Body of pancreas (tissue), 4 donors: ENCODE data around the gene GCSH. TPM values are rescaled to one million over a fixed set of nuclear protein-coding genes. Genes with fewer than 3 reads are reported as not detected.
"Not testable (repeated sequence)": the region's sequence is repeated elsewhere in the genome, so short reads cannot be mapped to it uniquely, and the experiment has no call there.

Experiments
- ATAC-seq: fragments of 150-250 bp; one replicate; pipeline ENCODE4 v1.9.1; 2016
- DNase-seq, 4 donors: peaks; one replicate each; pipeline ENCODE4 v3.0.0-alpha.2; 2019
- H3K27ac ChIP-seq, 4 donors: fragments of 200-600 bp; sonication (generic); 1 replicate in 3 of 4; 2 replicates in 1 of 4; pipeline versions ENCODE4 v1.5.1 to v1.6.1; 2016 to 2019; ENCODE audit warnings: mild to moderate bottlenecking in 1 of 4, mixed read lengths in 1 of 4, moderate library complexity in 1 of 4
- H3K27me3 ChIP-seq, 2 donors: fragments of 200-600 bp; sonication (generic); one replicate each; pipeline ENCODE4 v1.6.0; 2016; ENCODE audit warnings: mild to moderate bottlenecking in 1 of 2
- H3K36me3 ChIP-seq, 2 donors: fragments of 200-600 bp; sonication (generic); replicated peaks in 1 of 2; 2 replicates each; pipeline ENCODE4 v1.5.1; 2016; ENCODE audit warnings: low read depth in 2 of 2; ENCODE audit not compliant: insufficient read depth in 1 of 2
- H3K4me1 ChIP-seq: fragments of 200-600 bp; sonication (generic); one replicate; pipeline ENCODE4 v1.6.0; 2016
- H3K4me3 ChIP-seq, 2 donors: fragments of 200-600 bp; sonication (generic); 1 replicate in 1 of 2; 2 replicates in 1 of 2; pipeline ENCODE4 v1.5.1; 2016 to 2019
- H3K9me3 ChIP-seq, 3 donors: fragments of 200-600 bp; sonication (generic); 1 replicate in 2 of 3; 2 replicates in 1 of 3; pipeline ENCODE4 v1.5.1; 2016
- CTCF ChIP-seq, 7 experiments: fragments of 450-650 bp in 4 of 7; fragments of 200-600 bp in 3 of 7; sonication (generic) in 3 of 7; IDR thresholded peaks; one replicate each; pipeline ENCODE4 v1.5.1; 2016 to 2019; ENCODE audit warnings: antibody characterized with exemption in 7 of 7
- POLR2A ChIP-seq, 3 donors: fragments of 450-650 bp; IDR thresholded peaks; one replicate each; pipeline ENCODE4 v1.6.1; 2016; ENCODE audit warnings: antibody characterized with exemption in 3 of 3, mild to moderate bottlenecking in 2 of 3
- WGBS, 2 donors: methylation state at CpG; one replicate each; pipeline ENCODE4 v1.1.5; 2017; 5-methylcytosine and 5-hydroxymethylcytosine counted together
- intact Hi-C: fragments of 100-400 bp; cut with DNase I; formaldehyde crosslinking; loops from one replicate; pipeline ENCODE4 v1.15.1; 2023
- total RNA-seq, 2 donors: library from RNA; depleted of rRNA; stranded (reverse); fragments of >200 nt; gene quantifications; one replicate each; pipeline ENCODE4 v1.1.0, GENCODE V29; 2016

GCSH gene
- total RNA-seq, 2 donors from 2014 or later = 7.3 to 17.8 TPM

GRCh38 chr16:81117436-81117835 lies 21.2 kb upstream of the GCSH start:
- WGBS, 2 donors = 43 to 47% methylated on average over 2 to 10 of the region's 11 CpGs
- no peaks in the 10 kb centered on the region for H3K9me3 ChIP-seq
- intact Hi-C loops = no loop called here
- H3K4me3 ChIP-seq = no peak overlapping the region
- ATAC-seq = no peak
- no peaks in the 10 kb centered on the region for H3K27me3 ChIP-seq
- no peaks in the 10 kb centered on the region for H3K36me3 ChIP-seq
- H3K4me1 ChIP-seq = no peaks in the 10 kb centered on the region
- no peak overlapping the region for H3K27ac ChIP-seq
- TF ChIP-seq CTCF (IDR thresholded peaks at IDR 0.05) = no peak
- no peak for TF ChIP-seq POLR2A (IDR thresholded peaks at IDR 0.05)
- DNase-seq = no peak

DNA sequence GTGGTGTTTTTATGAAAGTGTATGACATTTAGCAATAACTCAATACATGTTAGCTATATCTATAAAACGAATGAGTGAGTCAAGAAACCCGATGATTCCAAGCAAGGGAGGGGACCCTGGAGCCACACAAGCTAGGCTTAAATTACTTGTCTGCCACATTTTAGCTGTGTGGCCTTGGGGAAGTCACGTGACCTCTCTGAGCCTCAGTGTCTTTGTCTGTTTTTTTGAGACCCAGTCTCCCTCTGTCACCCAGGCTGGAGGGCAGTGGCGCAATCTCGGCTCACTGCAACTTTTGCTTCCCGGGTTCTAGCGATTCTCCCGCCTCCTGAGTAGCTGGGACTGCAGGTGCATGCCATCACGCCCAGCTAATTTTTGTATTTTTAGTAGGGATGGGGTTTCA lies 20.1 kb upstream of the GCSH start:
- DNase-seq = no peak
- no peaks in the 10 kb centered on the region for H3K4me1 ChIP-seq
- 76 to 77% methylated on average over 8 to 9 of the region's 9 CpGs for WGBS, 2 donors
- H3K27me3 ChIP-seq = no peaks in the 10 kb centered on the region
- H3K36me3 ChIP-seq = no peaks in the 10 kb centered on the region
- no peak for ATAC-seq
- no peaks in the 10 kb centered on the region for H3K9me3 ChIP-seq
- H3K4me3 ChIP-seq = no peak overlapping the region
- no peak for TF ChIP-seq CTCF (IDR thresholded peaks at IDR 0.05)
- TF ChIP-seq POLR2A (IDR thresholded peaks at IDR 0.05) = no peak
- H3K27ac ChIP-seq = no peak overlapping the region
- intact Hi-C loops = no loop called here

DNA sequence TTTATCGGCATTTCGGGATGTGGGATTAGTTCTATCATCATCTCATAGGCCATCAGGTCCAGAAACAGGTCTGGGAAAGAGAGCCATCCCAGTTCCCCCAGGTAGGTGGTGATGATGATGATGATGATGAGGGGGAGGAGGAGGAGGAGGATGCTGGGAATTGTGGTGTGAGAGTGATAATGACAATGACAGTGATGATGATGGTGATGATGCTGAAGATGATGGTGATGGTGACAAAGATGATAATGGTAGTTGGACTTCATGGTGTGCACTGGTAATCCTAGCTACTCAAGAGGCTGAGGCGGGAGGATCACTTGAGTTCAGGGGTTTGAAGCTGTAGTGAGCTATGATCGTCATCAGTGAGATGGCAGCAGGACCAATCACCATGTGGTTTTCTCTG lies 16.3 kb upstream of the GCSH start:
- WGBS, 2 donors = 86 to 88% methylated on average over 4 of the region's 4 CpGs
- Histone ChIP-seq H3K4me3 (no peak overlapping the region), H3K27ac (no peak overlapping the region), H3K27me3 (no peaks in the 10 kb centered on the region), H3K4me1 (no peaks in the 10 kb centered on the region), H3K9me3 (no peaks in the 10 kb centered on the region), H3K36me3 (no peaks in the 10 kb centered on the region)
- DNase-seq (no peak), ATAC-seq (no peak)
- intact Hi-C loops = no loop called here
- TF ChIP-seq POLR2A (IDR thresholded peaks at IDR 0.05) (no peak), CTCF (IDR thresholded peaks at IDR 0.05) (no peak)

DNA sequence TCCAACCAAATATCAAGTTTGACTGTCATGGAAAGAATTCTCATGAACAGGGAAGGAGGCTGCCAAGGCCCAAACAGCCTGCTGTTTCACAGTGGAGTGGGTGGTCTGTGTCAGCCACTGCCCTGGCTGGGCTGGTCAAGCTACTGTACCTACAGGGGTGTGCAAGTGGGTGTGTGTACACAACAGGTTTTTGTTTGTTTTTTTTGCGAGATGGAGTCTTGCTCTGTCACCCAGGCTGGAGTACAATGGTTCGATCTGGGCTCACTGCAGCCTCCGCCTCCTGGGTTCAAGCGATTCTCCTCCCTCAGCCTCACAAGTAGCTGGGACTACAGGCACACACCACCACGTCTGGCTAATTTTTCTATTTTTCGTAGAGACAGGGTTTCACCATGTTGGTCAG lies 13.1 kb upstream of the GCSH start:
- H3K9me3 ChIP-seq, intact Hi-C loops: not testable (repeated sequence)
- 89 to 91% methylated on average over 6 of the region's 6 CpGs for WGBS, 2 donors

GRCh38 chr16:81107511-81107910 lies 11.3 kb upstream of the GCSH start:
- Histone ChIP-seq H3K4me3 (no peak overlapping the region), H3K4me1 (no peaks in the 10 kb centered on the region), H3K27me3 (no peaks in the 10 kb centered on the region), H3K9me3 (no peaks in the 10 kb centered on the region), H3K36me3 (no peaks in the 10 kb centered on the region), H3K27ac (no peak overlapping the region)
- intact Hi-C loops = no loop called here
- ATAC-seq (no peak), DNase-seq (no peak)
- 69 to 71% methylated on average over 11 of the region's 11 CpGs for WGBS, 2 donors
- TF ChIP-seq POLR2A (IDR thresholded peaks at IDR 0.05) = no peak
- no peak for TF ChIP-seq CTCF (IDR thresholded peaks at IDR 0.05)

More for the DNA sequence above, 13.1 kb upstream of the GCSH start:
- H3K27ac ChIP-seq, DNase-seq, H3K4me1 ChIP-seq, H3K36me3 ChIP-seq, ATAC-seq, H3K27me3 ChIP-seq, H3K4me3 ChIP-seq: not testable (repeated sequence)
